HG03432 (cell line): ENCODE results near the gene SRMS.

ENCODE experiments used
- ATAC-seq: cut with Tn5 transposase; IDR thresholded peaks from one replicate; pipeline ENCODE4 v1.9.1; 2021; ENCODE audit warnings: mild to moderate bottlenecking, moderate library complexity; ENCODE audit not compliant: unreplicated experiment

The SRMS gene

GRCh38 chr20:63553933-63554290 is 6.4 kb upstream of the SRMS start, which contains the start of gene FNDC11:
Gene FNDC11 (plus strand): TSS chr20:63554159. CDS start chr20:63555664, 1,505 bp downstream.
- peak; percentile 11 for ATAC-seq

- peak; percentile 47 for ATAC-seq
These were observed 5.8 kb upstream of the SRMS start for GRCh38 chr20:63553251-63553932.

- ATAC-seq: peak; percentile 35
These were observed 5.1 kb upstream of the SRMS start for GRCh38 chr20:63552481-63553249.

- no peak for ATAC-seq
These were observed 3.5 kb upstream of the SRMS start for GRCh38 chr20:63551068-63551467.

GRCh38 chr20:63549679-63550282 is 2.2 kb upstream of the SRMS start:
- no peak for ATAC-seq

GRCh38 chr20:63549019-63549418 is 1.5 kb upstream of the SRMS start:
- ATAC-seq: no peak

GRCh38 chr20:63548542-63548941 is 993 bp upstream of the SRMS start:
- ATAC-seq: no peak

- ATAC-seq: no peak
These were observed 409 bp downstream of the SRMS start for GRCh38 chr20:63546956-63547724.

- ATAC-seq: no peak
These were observed 1.1 kb downstream of the SRMS start for GRCh38 chr20:63546256-63546955.

- ATAC-seq: no peak
These were observed 1.7 kb downstream of the SRMS start for GRCh38 chr20:63545814-63546213.

GRCh38 chr20:63544958-63545516 is 2.5 kb downstream of the SRMS start:
- no peak for ATAC-seq

GRCh38 chr20:63544241-63544957 is 3.1 kb downstream of the SRMS start:
- no peak for ATAC-seq

GRCh38 chr20:63543733-63544132 is 3.8 kb downstream of the SRMS start:
- no peak for ATAC-seq

GRCh38 chr20:63543131-63543530 is 4.4 kb downstream of the SRMS start:
- ATAC-seq: no peak

- no peak for ATAC-seq
These were observed 4.9 kb downstream of the SRMS start for GRCh38 chr20:63542696-63543095.

- no peak for ATAC-seq
These were observed 5.5 kb downstream of the SRMS start for GRCh38 chr20:63542031-63542559.

GRCh38 chr20:63541371-63541770 is 6.2 kb downstream of the SRMS start:
- ATAC-seq: no peak

- no peak for ATAC-seq
These were observed 6.9 kb downstream of the SRMS start for GRCh38 chr20:63540417-63541186.
